Mesothelial cell of epicardium (in vitro differentiated cells): ENCODE measurements around the gene TDG. TPM values are rescaled to one million over a fixed set of nuclear protein-coding genes. Genes with fewer than 3 reads are reported as not detected.
A peak's percentile ranks its signal among the peaks of the same experiment; 100 is the strongest.

Experiments used
- DNase-seq, 2 experiments: peaks; one replicate each; pipeline ENCODE4 v3.0.0; 2021; ENCODE audit warnings: low spot score in 2 of 2; ENCODE audit not compliant: unreplicated experiment in 2 of 2
- H3K27ac Mint-ChIP-seq: 2 replicates; pipeline ENCODE4 v1.8.0; 2021; ENCODE audit warnings: mixed read lengths
- H3K27me3 Mint-ChIP-seq: 2 replicates; pipeline ENCODE4 v1.8.0; 2021; ENCODE audit warnings: low read depth, mixed read lengths
- H3K36me3 Mint-ChIP-seq: 2 replicates; pipeline ENCODE4 v1.8.0; 2021; ENCODE audit warnings: mixed read lengths
- H3K4me1 Mint-ChIP-seq: 2 replicates; pipeline ENCODE4 v1.8.0; 2021; ENCODE audit warnings: mixed read lengths
- H3K4me3 Mint-ChIP-seq: 2 replicates; pipeline ENCODE4 v1.8.0; 2021; ENCODE audit warnings: mild to moderate bottlenecking, moderate library complexity, mixed read lengths
- H3K9me3 Mint-ChIP-seq: 2 replicates; pipeline ENCODE4 v1.8.0; 2021; ENCODE audit warnings: mixed read lengths
- CTCF ChIP-seq: fragments of 200-600 bp; sonication (generic); IDR thresholded peaks from one replicate; pipeline ENCODE4 v1.5.0; 2021; ENCODE audit warnings: antibody characterized with exemption; ENCODE audit not compliant: unreplicated experiment
- total RNA-seq: library from RNA; stranded (reverse); gene quantifications from 3 replicates; pipeline ENCODE4 v1.2.1, GENCODE V29; 2021

Gene TDG
- total RNA-seq, 1 donor from 2014 or later, result 46.2 TPM

- H3K27ac Mint-ChIP-seq, result no peak overlapping the region
- TF ChIP-seq CTCF, result no peak
- no peaks in the 10 kb centered on the region for H3K4me1 Mint-ChIP-seq
- no peaks in the 10 kb centered on the region for H3K27me3 Mint-ChIP-seq
- H3K36me3 Mint-ChIP-seq, result peaks cover 67% of the 10 kb centered on the region
- no peaks in the 10 kb centered on the region for H3K9me3 Mint-ChIP-seq
- DNase-seq, result no peak
- H3K4me3 Mint-ChIP-seq, result no peak overlapping the region
These were observed 20.7 kb upstream of the TDG start for GRCh38 chr12:103944964-103945363.

GRCh38 chr12:103947871-103948555 lies 17.7 kb upstream of the TDG start:
- H3K36me3 Mint-ChIP-seq, result peaks cover 60% of the 10 kb centered on the region
- no peak overlapping the region for H3K4me3 Mint-ChIP-seq
- H3K4me1 Mint-ChIP-seq, result no peaks in the 10 kb centered on the region
- no peaks in the 10 kb centered on the region for H3K27me3 Mint-ChIP-seq
- H3K27ac Mint-ChIP-seq, result peak overlapping the region; percentile 12
- H3K9me3 Mint-ChIP-seq, result no peaks in the 10 kb centered on the region
- DNase-seq, result no peak
- no peak for TF ChIP-seq CTCF

- H3K36me3 Mint-ChIP-seq, result peaks cover 56% of the 10 kb centered on the region
- no peak for TF ChIP-seq CTCF
- H3K4me1 Mint-ChIP-seq, result no peaks in the 10 kb centered on the region
- no peaks in the 10 kb centered on the region for H3K27me3 Mint-ChIP-seq
- no peak overlapping the region for H3K4me3 Mint-ChIP-seq
- DNase-seq, result no peak
- no peaks in the 10 kb centered on the region for H3K9me3 Mint-ChIP-seq
- H3K27ac Mint-ChIP-seq, result peak overlapping the region; percentile 12
These were observed 16.8 kb upstream of the TDG start for GRCh38 chr12:103948746-103949406.

- Mint-ChIP-seq H3K4me1 (peaks cover 18% of the 10 kb centered on the region), H3K36me3 (peaks cover 40% of the 10 kb centered on the region), H3K9me3 (no peaks in the 10 kb centered on the region), H3K27ac (no peak overlapping the region), H3K4me3 (no peak overlapping the region), H3K27me3 (no peaks in the 10 kb centered on the region)
- TF ChIP-seq CTCF, result no peak
- DNase-seq, result no peak
These were observed 13.2 kb upstream of the TDG start for GRCh38 chr12:103952497-103952896.

GRCh38 chr12:103955811-103956508 lies 9.7 kb upstream of the TDG start:
- no peaks in the 10 kb centered on the region for H3K9me3 Mint-ChIP-seq
- peaks cover 16% of the 10 kb centered on the region for H3K36me3 Mint-ChIP-seq
- no peak for TF ChIP-seq CTCF
- H3K4me1 Mint-ChIP-seq, result peaks cover 22% of the 10 kb centered on the region
- DNase-seq, result no peak
- H3K4me3 Mint-ChIP-seq, result peak overlapping the region; percentile 97
- peak overlapping the region; percentile 99 for H3K27ac Mint-ChIP-seq
- no peaks in the 10 kb centered on the region for H3K27me3 Mint-ChIP-seq
